ENCODE results near the gene SLC12A7. TPM values are rescaled to one million over a fixed set of nuclear protein-coding genes. Genes with fewer than 3 reads are reported as not detected.

SLC12A7 gene
- total RNA-seq, 1 donor, result 3.4 TPM

GRCh38 chr5:1120236-1120999 lies 8.6 kb upstream of the SLC12A7 start:
- DNase-seq (ENCODE audit: low read depth), result no peak
- H3K4me3 ChIP-seq (ENCODE audit: low read depth, low read length), result no peak overlapping the region
- no peak for TF ChIP-seq CTCF (IDR thresholded peaks at IDR 0.05; ENCODE audit: insufficient read depth, low read length)

GRCh38 chr5:1119312-1119831 lies 7.5 kb upstream of the SLC12A7 start:
- no peak overlapping the region for H3K4me3 ChIP-seq (ENCODE audit: low read depth, low read length)
- no peak for TF ChIP-seq CTCF (IDR thresholded peaks at IDR 0.05; ENCODE audit: insufficient read depth, low read length)
- DNase-seq (ENCODE audit: low read depth), result no peak

- no peak for TF ChIP-seq CTCF (IDR thresholded peaks at IDR 0.05; ENCODE audit: insufficient read depth, low read length)
- DNase-seq (ENCODE audit: low read depth), result no peak
- no peak overlapping the region for H3K4me3 ChIP-seq (ENCODE audit: low read depth, low read length)
Measured at GRCh38 chr5:1118738-1119137, 6.9 kb upstream of the SLC12A7 start.

- no peak for DNase-seq (ENCODE audit: low read depth)
- no peak for TF ChIP-seq CTCF (IDR thresholded peaks at IDR 0.05; ENCODE audit: insufficient read depth, low read length)
- H3K4me3 ChIP-seq (ENCODE audit: low read depth, low read length), result no peak overlapping the region
Measured at GRCh38 chr5:1118231-1118698, 6.4 kb upstream of the SLC12A7 start.

GRCh38 chr5:1116977-1117376 lies 5.1 kb upstream of the SLC12A7 start:
- no peak overlapping the region for H3K4me3 ChIP-seq (ENCODE audit: low read depth, low read length)
- no peak for TF ChIP-seq CTCF (IDR thresholded peaks at IDR 0.05; ENCODE audit: insufficient read depth, low read length)
- no peak for DNase-seq (ENCODE audit: low read depth)

GRCh38 chr5:1116109-1116740 lies 4.4 kb upstream of the SLC12A7 start:
- no peak for DNase-seq (ENCODE audit: low read depth)
- no peak overlapping the region for H3K4me3 ChIP-seq (ENCODE audit: low read depth, low read length)
- no peak for TF ChIP-seq CTCF (IDR thresholded peaks at IDR 0.05; ENCODE audit: insufficient read depth, low read length)

Data from fibroblast of the aortic adventitia (primary cell).